Panc1 (cell line): ENCODE results near the gene GUK1.

ENCODE experiments used
- CTCF ChIP-seq: fragments of 450-650 bp; IDR thresholded peaks from 2 replicates; pipeline ENCODE4 v1.5.1; 2017; ENCODE audit warnings: mild to moderate bottlenecking
- REST ChIP-seq, 2 experiments: IDR thresholded peaks; 2 replicates each; pipeline ENCODE4 v1.6.1; 2011 to 2012; ENCODE audit warnings: low read depth in 2 of 2, control low read depth in 1 of 2, low read length in 1 of 2, mild to moderate bottlenecking in 1 of 2, moderate library complexity in 1 of 2; ENCODE audit not compliant: insufficient read depth in 1 of 2

GRCh38 chr1:228110556-228110955 is 29.5 kb upstream of the GUK1 start:
- TF ChIP-seq CTCF (no peak), REST (IDR thresholded peaks at IDR 0.05; ENCODE audit: insufficient read depth in 1 of 2, low read depth in 2 of 2, low read length in 1 of 2) (no peak)
